WI38 (cell line): Measurements from ENCODE around the gene SLC38A8.

ENCODE experiments used
- H3K4me3 ChIP-seq: 2 replicates; pipeline ENCODE4 v1.5.1; 2011; ENCODE audit warnings: low read depth, mild to moderate bottlenecking, control low read depth, low read length
- TF ChIP-seq, protein P1 (sequence below): IDR thresholded peaks from 2 replicates; pipeline ENCODE4 v1.5.1; 2012; ENCODE audit warnings: low read depth, mild to moderate bottlenecking, control low read depth, low read length

Gene SLC38A8

DNA sequence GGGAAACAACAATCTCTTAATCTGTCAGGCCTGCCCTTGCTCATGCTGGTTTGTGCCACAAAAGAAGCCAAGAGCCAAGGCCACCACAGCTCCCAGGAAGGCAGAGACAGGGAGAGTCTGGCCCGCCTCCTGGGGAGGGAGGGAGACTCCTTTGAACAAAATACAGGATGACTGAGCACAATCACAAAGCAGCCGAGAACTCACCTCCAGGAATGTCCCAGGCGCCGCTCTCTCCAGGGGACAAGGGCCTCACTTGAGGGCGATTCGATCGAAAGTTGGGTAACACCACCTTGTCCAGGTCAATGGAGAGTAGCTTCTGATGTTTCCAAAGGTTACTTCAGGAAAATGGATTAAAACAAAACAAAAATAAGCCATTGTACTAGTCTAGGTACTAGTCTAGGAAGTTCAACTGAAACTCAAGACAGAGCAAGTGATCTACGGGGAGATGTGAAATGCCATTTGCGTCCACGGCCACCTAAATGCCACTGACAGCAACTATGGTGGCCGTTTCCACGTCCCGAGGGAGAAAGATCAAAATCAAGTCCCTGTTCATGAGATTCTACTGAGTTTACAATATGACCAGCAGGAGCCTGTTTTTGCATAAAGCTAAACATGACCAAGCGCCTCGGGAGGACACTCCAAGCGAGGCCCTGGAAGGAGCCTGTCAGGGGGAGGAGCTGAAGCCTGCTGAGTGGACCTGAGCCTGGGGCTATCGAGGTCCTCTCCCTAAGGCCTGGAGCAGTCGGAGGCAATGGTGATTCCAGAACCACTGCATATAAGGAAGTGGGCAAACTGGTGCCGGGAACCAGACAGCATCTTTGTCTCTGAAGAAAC lies 13.4 kb upstream of the SLC38A8 start:
- H3K4me3 ChIP-seq: no peak overlapping the region
- TF ChIP-seq, protein P1, sequence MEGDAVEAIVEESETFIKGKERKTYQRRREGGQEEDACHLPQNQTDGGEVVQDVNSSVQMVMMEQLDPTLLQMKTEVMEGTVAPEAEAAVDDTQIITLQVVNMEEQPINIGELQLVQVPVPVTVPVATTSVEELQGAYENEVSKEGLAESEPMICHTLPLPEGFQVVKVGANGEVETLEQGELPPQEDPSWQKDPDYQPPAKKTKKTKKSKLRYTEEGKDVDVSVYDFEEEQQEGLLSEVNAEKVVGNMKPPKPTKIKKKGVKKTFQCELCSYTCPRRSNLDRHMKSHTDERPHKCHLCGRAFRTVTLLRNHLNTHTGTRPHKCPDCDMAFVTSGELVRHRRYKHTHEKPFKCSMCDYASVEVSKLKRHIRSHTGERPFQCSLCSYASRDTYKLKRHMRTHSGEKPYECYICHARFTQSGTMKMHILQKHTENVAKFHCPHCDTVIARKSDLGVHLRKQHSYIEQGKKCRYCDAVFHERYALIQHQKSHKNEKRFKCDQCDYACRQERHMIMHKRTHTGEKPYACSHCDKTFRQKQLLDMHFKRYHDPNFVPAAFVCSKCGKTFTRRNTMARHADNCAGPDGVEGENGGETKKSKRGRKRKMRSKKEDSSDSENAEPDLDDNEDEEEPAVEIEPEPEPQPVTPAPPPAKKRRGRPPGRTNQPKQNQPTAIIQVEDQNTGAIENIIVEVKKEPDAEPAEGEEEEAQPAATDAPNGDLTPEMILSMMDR: no peak

- TF ChIP-seq, protein P1: no peak
- H3K4me3 ChIP-seq: no peak overlapping the region
Observed at GRCh38 chr16:84055366-84055765, 12.8 kb upstream of the SLC38A8 start.

GRCh38 chr16:84054916-84055315 lies 12.3 kb upstream of the SLC38A8 start:
- TF ChIP-seq, protein P1: no peak

GRCh38 chr16:84054271-84054670 lies 11.7 kb upstream of the SLC38A8 start:
- H3K4me3 ChIP-seq: no peak overlapping the region
- TF ChIP-seq, protein P1: no peak

More at GRCh38 chr16:84054916-84055315, 12.3 kb upstream of the SLC38A8 start:
- no peak overlapping the region for H3K4me3 ChIP-seq

- H3K4me3 ChIP-seq: no peak overlapping the region
Observed at GRCh38 chr16:84053237-84053636, 10.6 kb upstream of the SLC38A8 start.

GRCh38 chr16:84052071-84052622 lies 9.6 kb upstream of the SLC38A8 start:
- no peak overlapping the region for H3K4me3 ChIP-seq
- TF ChIP-seq, protein P1: no peak

More at GRCh38 chr16:84053237-84053636, 10.6 kb upstream of the SLC38A8 start:
- TF ChIP-seq, protein P1: no peak

DNA sequence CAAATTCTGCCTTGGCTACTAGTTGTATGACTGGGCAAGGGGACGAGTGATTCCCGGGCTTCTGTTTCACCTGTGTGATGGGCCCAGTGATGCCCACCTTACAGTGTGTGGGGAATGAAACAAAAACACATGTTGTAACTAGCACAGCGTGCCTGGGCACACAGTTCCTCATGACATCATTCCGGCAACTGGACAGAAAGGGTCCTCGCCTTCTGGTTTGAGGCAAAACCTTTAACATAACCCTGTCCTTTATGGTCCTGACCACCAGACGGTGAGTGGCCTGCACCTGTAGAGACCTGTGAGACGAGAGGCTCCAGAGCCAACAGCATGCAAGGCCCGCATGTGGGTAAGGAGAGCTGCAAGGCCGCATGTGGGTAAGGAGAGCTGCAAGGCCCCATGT lies 7.7 kb upstream of the SLC38A8 start:
- TF ChIP-seq, protein P1: no peak
- H3K4me3 ChIP-seq: no peak overlapping the region
